GM21367 (cell line): Measurements from ENCODE around the gene ZNRF1.
"Not testable (repeated sequence)": the region's sequence is repeated elsewhere in the genome, so short reads cannot be mapped to it uniquely, and the experiment has no call there.

Experiments used
- ATAC-seq: cut with Tn5 transposase; IDR thresholded peaks from one replicate; pipeline ENCODE4 v1.9.1; 2021; ENCODE audit not compliant: unreplicated experiment

ZNRF1 gene

GRCh38 chr16:75111514-75111940 is 112.7 kb downstream of the ZNRF1 start:
- ATAC-seq, result no peak

DNA sequence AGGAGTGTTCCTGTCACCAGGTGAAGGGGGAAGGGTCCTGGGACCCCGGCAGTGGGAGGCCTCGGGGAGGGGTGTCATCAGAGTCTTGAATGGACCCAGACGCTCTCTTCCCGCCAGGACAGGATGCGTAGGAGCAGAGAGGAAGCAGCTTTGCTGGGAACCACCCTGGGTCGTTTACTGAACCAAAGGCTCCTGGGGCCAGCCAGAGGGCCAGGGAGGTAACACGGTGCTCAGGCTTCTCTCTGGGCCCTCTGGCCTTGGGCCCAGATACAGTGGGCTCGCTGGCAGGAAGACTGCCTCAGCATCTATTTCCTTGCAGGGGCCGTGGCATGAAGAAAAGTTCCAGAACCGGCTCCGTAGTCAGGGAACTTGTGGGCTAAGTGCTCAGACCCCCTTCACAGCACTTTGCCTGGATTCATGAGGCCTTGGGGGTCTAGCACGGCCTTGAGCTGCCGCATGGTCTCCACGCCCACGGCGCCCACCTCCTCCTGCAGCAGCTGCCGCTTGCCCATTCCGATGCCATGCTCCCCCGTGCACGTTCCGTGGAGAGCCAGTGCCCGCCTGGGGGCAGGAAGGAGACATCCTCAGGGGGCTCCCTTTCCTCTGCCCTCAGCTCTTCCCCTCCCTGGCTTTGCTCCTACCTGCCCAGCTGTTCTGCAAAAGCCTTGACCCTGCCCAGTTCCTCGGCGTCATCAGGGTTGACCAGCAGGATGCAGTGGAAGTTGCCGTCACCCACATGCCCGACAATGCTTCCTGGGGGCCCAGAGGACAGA is 113.3 kb downstream of the ZNRF1 start:
- ATAC-seq, result no peak

DNA sequence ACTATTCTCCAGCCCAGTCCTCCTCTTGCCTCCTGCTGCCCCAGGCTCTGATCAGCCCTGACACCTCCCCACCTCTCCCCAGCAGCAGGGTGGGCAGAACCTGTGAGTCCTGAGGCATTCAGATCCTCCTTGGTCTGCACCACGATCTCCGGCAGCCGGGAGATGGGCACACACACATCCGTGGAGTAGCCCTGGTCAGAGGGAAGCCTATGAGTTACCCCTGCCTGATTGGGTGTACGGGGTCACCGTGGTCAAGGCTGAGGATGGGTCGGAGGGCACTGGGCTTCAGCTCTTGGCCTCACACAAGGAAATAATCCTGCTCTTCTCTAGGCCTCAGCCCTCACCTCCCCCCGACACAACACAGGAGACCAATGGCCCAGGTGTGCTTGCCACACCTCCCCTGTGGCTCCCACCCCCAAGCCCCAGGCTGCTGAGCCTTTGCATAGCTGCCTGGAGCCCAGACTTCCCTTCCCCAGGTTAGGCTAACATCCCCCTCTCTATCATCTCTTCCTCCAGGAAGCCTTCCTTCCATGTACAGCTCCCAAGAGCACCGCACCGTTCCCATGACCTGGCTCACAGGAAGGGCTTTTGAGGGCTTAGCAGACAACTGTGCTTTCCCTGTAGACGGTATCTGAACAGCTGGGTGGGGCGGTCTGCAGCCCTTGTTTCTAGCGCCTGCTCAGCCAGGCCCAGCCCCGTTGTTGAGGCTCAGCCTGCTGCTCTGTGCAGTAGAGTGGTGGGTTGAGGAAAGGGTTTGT is 114.1 kb downstream of the ZNRF1 start:
- no peak for ATAC-seq

- ATAC-seq, result no peak
Measured at GRCh38 chr16:75113541-75114121, 114.8 kb downstream of the ZNRF1 start.

DNA sequence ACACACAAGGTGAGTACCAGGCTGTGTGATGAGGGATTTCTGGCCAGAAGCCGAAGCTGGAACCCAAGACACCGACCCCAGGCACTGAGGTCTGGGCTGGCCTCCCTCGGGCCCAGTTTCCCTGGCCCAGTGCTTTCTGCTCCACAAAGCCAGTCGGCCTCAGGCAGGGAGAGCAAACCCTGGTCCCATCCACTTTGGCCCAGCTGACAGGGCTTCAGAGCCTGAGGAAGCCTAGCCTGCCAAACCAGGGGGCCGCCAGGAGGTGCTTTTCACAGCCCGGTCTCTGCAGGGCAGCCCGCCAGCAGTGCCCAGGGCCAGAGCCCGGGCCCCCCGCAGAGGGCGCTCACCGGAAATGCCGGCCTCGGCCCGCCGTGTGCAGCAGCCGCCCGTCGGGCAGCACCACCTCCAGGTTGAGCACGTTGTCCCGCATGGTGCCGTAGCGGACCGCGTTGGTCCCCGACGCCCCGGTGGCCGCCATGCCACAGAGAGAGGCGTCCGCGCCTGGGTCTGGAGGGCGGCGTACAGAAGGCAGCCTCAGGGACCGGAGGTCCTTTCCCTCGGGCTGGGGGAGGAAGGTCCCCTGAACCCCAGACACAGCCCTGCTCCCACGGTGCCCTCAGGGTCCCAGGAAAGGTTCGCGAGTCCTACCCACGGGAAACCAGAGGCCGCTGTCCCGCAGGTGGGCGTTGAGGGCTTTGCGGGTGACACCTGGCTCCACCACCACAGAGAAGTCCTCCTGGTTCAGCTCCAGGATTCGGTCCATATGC is 115.5 kb downstream of the ZNRF1 start:
- no peak for ATAC-seq

DNA sequence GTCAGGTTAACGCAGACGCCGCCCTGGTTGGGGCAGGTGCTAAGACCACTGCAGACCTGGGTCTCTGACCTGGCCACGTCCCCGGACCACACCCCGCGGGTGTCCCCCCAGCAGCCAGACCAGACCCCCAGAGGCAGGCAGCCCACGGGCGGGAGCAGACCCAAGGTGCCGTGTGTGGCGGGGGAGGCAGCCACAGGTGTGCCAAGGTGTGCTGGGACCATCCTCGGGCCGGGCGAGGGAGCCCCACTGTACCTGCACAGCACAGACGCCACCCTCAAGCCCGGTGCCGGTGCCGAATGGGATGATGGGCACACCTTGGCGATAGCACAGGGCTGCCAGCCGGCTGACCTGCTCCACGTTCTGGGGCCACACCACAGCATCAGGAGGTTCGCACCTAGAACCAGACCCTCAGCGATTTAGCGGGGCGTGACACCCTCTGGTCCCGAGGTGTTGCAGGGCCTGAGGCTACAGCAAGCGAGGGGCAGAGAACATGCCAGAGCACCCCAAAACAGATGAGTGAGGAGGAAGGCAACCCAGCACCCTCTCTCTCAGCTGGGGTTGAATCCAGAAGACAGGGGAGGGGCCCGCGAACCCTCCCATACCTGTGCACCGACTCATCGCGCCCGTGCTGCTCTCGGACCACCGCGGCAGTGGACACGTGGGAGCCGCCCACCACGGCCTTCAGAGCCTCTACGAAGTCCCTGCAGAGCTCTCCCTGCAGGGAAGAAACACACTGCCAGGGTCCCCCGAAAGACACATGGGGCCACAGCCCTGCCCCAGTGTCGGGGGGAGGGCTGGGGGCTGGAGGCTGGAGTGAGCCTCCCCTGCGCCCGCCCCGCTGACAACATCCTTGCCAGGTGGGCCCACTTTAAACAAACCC is 116.4 kb downstream of the ZNRF1 start:
- no peak for ATAC-seq

GRCh38 chr16:75116081-75116910 is 117.5 kb downstream of the ZNRF1 start, which contains the start of gene LDHD:
Gene LDHD (minus strand): TSS chr16:75116780. CDS start chr16:75116720, 60 bp downstream.
- no peak for ATAC-seq

DNA sequence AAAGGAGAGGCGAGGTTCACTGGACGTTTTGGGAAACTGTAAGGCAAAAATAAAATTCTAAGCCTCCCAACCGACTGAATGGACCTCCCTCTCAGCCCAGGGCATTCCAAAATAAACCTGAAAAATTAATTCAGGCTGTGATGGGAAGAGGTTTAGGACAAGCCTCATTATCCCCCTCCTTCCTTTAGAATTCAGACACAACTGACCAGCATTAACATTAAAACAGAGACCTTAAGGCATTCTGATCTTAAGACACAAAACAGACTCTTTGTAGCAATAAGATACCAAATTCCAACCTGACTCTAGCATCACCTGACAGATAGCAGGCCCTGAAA is 118.1 kb downstream of the ZNRF1 start:
- ATAC-seq, result no peak

DNA sequence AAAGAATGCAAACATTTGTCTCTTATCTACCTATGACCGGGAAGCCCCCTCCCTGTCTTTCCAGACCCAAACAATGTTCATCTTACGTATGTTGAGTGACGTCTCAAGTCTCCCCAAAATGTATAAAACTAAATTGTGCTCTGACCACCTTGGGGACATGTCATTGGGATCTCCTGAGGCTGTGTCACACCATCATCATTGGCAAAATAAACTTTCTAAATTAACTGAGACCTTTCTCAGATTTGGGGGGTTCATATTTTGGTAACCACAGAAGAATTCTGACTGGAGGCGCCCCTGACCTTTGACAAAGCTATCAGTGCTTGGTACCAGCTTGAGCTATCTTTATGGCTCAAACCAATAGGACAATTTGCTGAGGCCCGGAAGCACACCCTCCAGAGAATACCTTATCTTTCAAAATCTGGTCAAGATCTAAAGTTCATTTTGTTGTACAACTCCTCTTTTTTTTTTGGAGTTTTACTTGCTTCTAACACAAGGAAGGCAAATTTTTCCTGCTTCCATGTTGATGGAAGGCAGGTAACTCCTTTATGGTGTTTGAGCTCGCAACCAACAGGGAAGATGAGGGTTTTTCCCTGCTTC is 120.2 kb downstream of the ZNRF1 start:
- no peak for ATAC-seq

DNA sequence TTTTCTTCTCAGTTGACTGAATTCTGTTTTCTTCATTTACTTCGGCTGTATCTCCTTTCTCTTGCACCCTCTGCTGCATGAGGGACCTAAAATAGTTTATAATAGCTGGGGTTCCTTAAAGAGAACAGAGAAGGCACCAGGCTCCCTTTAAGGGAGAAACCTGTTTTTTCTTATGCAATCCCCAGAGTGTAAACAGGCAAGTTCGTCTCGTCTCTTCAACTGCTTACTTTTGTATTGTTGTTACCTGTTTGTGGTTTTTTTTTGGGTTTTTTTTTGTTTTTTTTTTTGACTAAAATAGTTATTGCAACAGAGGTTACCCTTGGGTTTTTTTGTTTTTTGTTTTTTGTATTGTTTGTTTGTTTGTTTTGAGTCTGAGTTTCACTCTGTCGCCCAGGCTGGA is 121.4 kb downstream of the ZNRF1 start:
- no peak for ATAC-seq

- ATAC-seq, result no peak
Measured at GRCh38 chr16:75121949-75122568, 123.2 kb downstream of the ZNRF1 start.

GRCh38 chr16:75122609-75123008 is 123.8 kb downstream of the ZNRF1 start:
- ATAC-seq, result no peak

DNA sequence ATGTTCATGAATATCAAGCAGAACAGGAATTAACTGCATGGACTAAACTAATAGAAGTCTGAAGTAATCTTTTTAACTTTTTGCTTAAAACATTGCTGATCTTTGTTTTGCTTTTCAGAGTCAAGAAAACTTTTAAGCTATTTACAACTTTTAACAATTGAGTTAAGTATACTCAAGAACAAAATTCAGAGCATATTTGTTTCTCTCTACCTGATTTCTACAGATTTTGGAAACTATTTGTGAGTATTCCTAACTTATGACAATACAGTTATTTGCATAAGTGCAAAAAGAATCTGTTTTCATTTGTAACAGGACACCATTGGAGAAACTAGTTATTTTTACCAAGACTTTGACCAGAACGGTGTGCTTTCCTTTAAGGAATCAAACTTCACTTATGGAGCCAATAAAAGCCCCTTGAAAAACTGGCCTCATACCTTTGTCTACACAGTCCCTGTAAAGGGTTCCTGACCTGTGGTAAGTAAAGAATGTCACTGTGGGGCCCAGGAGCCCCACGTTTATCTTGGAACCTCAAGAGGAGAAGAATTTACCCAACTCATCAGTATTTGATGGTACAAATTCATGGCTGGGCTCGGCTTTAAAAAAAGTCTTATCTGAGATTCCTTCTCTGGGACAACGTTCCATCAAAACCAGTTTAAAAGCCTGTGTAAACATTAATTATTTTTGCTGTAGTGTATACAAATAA is 129.0 kb downstream of the ZNRF1 start:
- ATAC-seq, result no peak

GRCh38 chr16:75129421-75130149 is 130.8 kb downstream of the ZNRF1 start:
- not testable (repeated sequence) for ATAC-seq

GRCh38 chr16:75130150-75130771 is 131.4 kb downstream of the ZNRF1 start:
- no peak for ATAC-seq

DNA sequence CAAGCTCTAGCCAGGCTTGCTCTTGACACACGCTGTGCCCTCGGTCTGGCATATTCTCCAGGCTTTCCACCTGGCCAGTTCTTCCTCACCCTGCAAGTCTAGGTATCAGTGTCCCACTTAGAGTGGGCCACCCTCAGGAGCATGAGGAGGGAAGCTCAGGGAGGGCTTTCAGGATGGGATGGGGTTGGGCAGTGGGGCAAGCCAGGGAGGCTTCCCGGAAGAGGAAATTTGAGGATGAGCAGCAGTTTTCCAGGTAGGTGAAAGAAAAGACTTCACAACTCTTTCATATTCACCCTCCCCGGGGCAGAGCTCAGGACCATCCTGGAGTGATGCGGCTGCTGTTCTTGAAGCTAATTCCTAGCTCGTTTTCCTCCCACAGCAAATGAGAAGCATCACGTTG is 132.3 kb downstream of the ZNRF1 start:
- ATAC-seq, result no peak

GRCh38 chr16:75138233-75138632 is 139.4 kb downstream of the ZNRF1 start:
- ATAC-seq, result no peak
